ENCODE results near the gene PPP1R1C. TPM values are rescaled to one million over a fixed set of nuclear protein-coding genes. Genes with fewer than 3 reads are reported as not detected.

PPP1R1C gene
- polyA plus RNA-seq, 1 donor from 2014 or later, result not detected

DNA sequence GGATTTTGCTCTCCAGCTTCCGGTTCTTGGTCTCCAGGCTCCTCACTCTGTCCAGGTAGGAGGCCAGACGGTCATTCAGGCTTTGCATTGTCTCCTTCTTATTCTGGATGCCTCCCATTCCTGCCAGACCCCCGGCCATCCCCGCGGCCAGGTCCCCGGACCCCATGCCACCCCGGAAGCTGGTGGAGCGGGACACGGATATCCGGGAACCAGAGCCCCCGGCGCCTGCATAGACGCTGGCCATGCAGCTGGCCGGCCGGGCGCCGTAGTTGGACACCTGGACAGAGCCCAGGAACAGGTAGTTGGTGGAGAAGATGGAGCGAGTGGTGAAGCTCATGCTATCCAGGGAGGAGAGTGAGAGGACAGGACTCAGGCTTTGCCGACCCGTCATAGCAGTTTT, 23.5 kb upstream of the PPP1R1C start:
- Histone ChIP-seq H4K20me1 (ENCODE audit: insufficient read depth) (no peaks in the 10 kb centered on the region), H3K9ac (ENCODE audit: low read length) (no peak overlapping the region), H3K27ac (ENCODE audit: low read length) (no peak overlapping the region), H3K27me3 (ENCODE audit: insufficient read depth, low read depth, low read length) (no peaks in the 10 kb centered on the region), H3K9me2 (ENCODE audit: insufficient read depth, low read length) (no peaks in the 10 kb centered on the region), H3K4me2 (ENCODE audit: low read length) (no peak overlapping the region), H2AFZ (ENCODE audit: low read depth, low read length) (no peak overlapping the region), H3F3A (ENCODE audit: insufficient read depth, low read length, poor library complexity, severe bottlenecking) (no peaks in the 10 kb centered on the region), H3K9me3 (ENCODE audit: low read length) (no peaks in the 10 kb centered on the region), H3K36me3 (ENCODE audit: insufficient read depth, low read length) (no peaks in the 10 kb centered on the region), H3K79me2 (replicated peaks; ENCODE audit: insufficient read depth, low read length) (no peaks in the 10 kb centered on the region), H3K4me3 (ENCODE audit: low read length) (no peak overlapping the region)
- TF ChIP-seq POLR2AphosphoS5 (IDR thresholded peaks at IDR 0.05) (no peak), EZH2 (IDR thresholded peaks at IDR 0.05; ENCODE audit: borderline replicate concordance, insufficient read depth, low read length, poor library complexity, severe bottlenecking) (no peak), EP300 (conservative IDR thresholded peaks at IDR 0.05; ENCODE audit: poor library complexity, severe bottlenecking) (no peak), SMC3 (conservative IDR thresholded peaks at IDR 0.05; ENCODE audit: poor library complexity) (no peak), RAD21 (conservative IDR thresholded peaks at IDR 0.05) (no peak), TAF1 (IDR thresholded peaks at IDR 0.05; ENCODE audit: low read depth) (no peak), CTCF (IDR thresholded peaks at IDR 0.05; ENCODE audit: poor library complexity, severe bottlenecking) (no peak), MXI1 (conservative IDR thresholded peaks at IDR 0.05; ENCODE audit: poor library complexity, severe bottlenecking) (no peak)
- TF ChIP-seq, protein P1, sequence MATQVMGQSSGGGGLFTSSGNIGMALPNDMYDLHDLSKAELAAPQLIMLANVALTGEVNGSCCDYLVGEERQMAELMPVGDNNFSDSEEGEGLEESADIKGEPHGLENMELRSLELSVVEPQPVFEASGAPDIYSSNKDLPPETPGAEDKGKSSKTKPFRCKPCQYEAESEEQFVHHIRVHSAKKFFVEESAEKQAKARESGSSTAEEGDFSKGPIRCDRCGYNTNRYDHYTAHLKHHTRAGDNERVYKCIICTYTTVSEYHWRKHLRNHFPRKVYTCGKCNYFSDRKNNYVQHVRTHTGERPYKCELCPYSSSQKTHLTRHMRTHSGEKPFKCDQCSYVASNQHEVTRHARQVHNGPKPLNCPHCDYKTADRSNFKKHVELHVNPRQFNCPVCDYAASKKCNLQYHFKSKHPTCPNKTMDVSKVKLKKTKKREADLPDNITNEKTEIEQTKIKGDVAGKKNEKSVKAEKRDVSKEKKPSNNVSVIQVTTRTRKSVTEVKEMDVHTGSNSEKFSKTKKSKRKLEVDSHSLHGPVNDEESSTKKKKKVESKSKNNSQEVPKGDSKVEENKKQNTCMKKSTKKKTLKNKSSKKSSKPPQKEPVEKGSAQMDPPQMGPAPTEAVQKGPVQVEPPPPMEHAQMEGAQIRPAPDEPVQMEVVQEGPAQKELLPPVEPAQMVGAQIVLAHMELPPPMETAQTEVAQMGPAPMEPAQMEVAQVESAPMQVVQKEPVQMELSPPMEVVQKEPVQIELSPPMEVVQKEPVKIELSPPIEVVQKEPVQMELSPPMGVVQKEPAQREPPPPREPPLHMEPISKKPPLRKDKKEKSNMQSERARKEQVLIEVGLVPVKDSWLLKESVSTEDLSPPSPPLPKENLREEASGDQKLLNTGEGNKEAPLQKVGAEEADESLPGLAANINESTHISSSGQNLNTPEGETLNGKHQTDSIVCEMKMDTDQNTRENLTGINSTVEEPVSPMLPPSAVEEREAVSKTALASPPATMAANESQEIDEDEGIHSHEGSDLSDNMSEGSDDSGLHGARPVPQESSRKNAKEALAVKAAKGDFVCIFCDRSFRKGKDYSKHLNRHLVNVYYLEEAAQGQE (IDR thresholded peaks at IDR 0.05; ENCODE audit: borderline replicate concordance), result no peak

GRCh38 chr2:181970160-181970794, 15.4 kb upstream of the PPP1R1C start:
- Histone ChIP-seq H3K9me2 (ENCODE audit: insufficient read depth, low read length) (no peaks in the 10 kb centered on the region), H3K27ac (ENCODE audit: low read length) (no peak overlapping the region), H3K4me3 (ENCODE audit: low read length) (no peak overlapping the region), H3K4me2 (ENCODE audit: low read length) (no peak overlapping the region), H3K27me3 (ENCODE audit: insufficient read depth, low read depth, low read length) (no peaks in the 10 kb centered on the region), H3K9ac (ENCODE audit: low read length) (no peak overlapping the region), H3K9me3 (ENCODE audit: low read length) (no peaks in the 10 kb centered on the region), H4K20me1 (ENCODE audit: insufficient read depth) (no peaks in the 10 kb centered on the region), H3F3A (ENCODE audit: insufficient read depth, low read length, poor library complexity, severe bottlenecking) (no peaks in the 10 kb centered on the region), H3K79me2 (replicated peaks; ENCODE audit: insufficient read depth, low read length) (no peaks in the 10 kb centered on the region), H2AFZ (ENCODE audit: low read depth, low read length) (no peak overlapping the region), H3K36me3 (ENCODE audit: insufficient read depth, low read length) (no peaks in the 10 kb centered on the region)
- TF ChIP-seq EZH2 (IDR thresholded peaks at IDR 0.05; ENCODE audit: borderline replicate concordance, insufficient read depth, low read length, poor library complexity, severe bottlenecking) (no peak), TAF1 (IDR thresholded peaks at IDR 0.05; ENCODE audit: low read depth) (no peak), CTCF (IDR thresholded peaks at IDR 0.05; ENCODE audit: poor library complexity, severe bottlenecking) (no peak), RAD21 (conservative IDR thresholded peaks at IDR 0.05) (no peak), EP300 (conservative IDR thresholded peaks at IDR 0.05; ENCODE audit: poor library complexity, severe bottlenecking) (no peak), POLR2AphosphoS5 (IDR thresholded peaks at IDR 0.05) (no peak), MXI1 (conservative IDR thresholded peaks at IDR 0.05; ENCODE audit: poor library complexity, severe bottlenecking) (no peak), SMC3 (conservative IDR thresholded peaks at IDR 0.05; ENCODE audit: poor library complexity) (no peak)
- TF ChIP-seq, protein P1 (IDR thresholded peaks at IDR 0.05; ENCODE audit: borderline replicate concordance), result no peak

Data from neural cell (in vitro differentiated cells).